Measurements from ENCODE around the gene HNRNPA3. TPM values are rescaled to one million over a fixed set of nuclear protein-coding genes. Genes with fewer than 3 reads are reported as not detected.

HNRNPA3 gene
- polyA plus RNA-seq, 1 of the 3 experiments (the other 2 are of a cell fraction) = 102 TPM

GRCh38 chr2:177164584-177165052 is 48.0 kb upstream of the HNRNPA3 start (continued):
- TF ChIP-seq CTCF (IDR thresholded peaks at IDR 0.05) (peak; percentile 100), IRF3 (IDR thresholded peaks at IDR 0.05; ENCODE audit: low read depth, low read length) (no peak), TAF1 (IDR thresholded peaks at IDR 0.05; ENCODE audit: borderline replicate concordance, low read depth, low read length) (peak; percentile 47; the same call in 1 of the 2 replicates), FOXM1 (IDR thresholded peaks at IDR 0.05; ENCODE audit: low read depth) (no peak), CHD2 (IDR thresholded peaks at IDR 0.05; ENCODE audit: low read length, partially characterized antibody) (peak; percentile 60), RXRA (IDR thresholded peaks at IDR 0.05; ENCODE audit: borderline replicate concordance, low read depth) (no peak), EZH2phosphoT487 (IDR thresholded peaks at IDR 0.05; ENCODE audit: borderline replicate concordance, low read depth) (no peak), PBX3 (IDR thresholded peaks at IDR 0.05) (peak; percentile 21; the same call in 1 of the 2 replicates)

GRCh38 chr2:177165061-177165583 is 47.5 kb upstream of the HNRNPA3 start:
- Histone ChIP-seq H3K27ac (ENCODE audit: low read depth in 2 of 2, low read length in 1 of 2) (peak overlapping the region; percentile 39 to 43), H3K4me1 (ENCODE audit: control insufficient read depth in 1 of 2, insufficient read depth in 2 of 2, low read depth in 1 of 2, low read length in 1 of 2) (peaks cover 12 to 29% of the 10 kb centered on the region in 2 experiments; a peak in 3 of 4 replicates), H3F3A (replicated peaks; ENCODE audit: insufficient read depth) (peaks cover 10% of the 10 kb centered on the region), H3K9ac (peak overlapping the region; percentile 47; the same call in 1 of the 2 replicates), H3K9me2 (no peaks in the 10 kb centered on the region), H3K79me2 (ENCODE audit: insufficient read depth) (no peaks in the 10 kb centered on the region), H2AFZ (ENCODE audit: low read depth) (peak overlapping the region; percentile 94), H4K20me1 (ENCODE audit: insufficient read depth) (no peaks in the 10 kb centered on the region), H3K27me3 (ENCODE audit: insufficient read depth) (no peaks in the 10 kb centered on the region), H3K9me3 (no peaks in the 10 kb centered on the region), H3K36me3 (replicated peaks in 1 of 2; ENCODE audit: control insufficient read depth in 1 of 2, insufficient read depth in 2 of 2, low read length in 1 of 2) (no peaks in the 10 kb centered on the region), H3K4me2 (peak overlapping the region; percentile 63), H3K4me3 (ENCODE audit: low read depth in 2 of 2, low read length in 1 of 2) (no peak overlapping the region; a peak in 1 of 4 replicates)
- POLR2A ChIA-PET = interaction anchor here (0.6 to 2.2 kb wide), 4 partner anchors 47 to 201 kb away, joined by 3 to 11 read pairs (median 6); partner anchors contain the start of genes HNRNPA3 and NFE2L2
- no peak for DNase-seq
- CTCF ChIA-PET = interaction anchor here (0.5 to 6.9 kb wide), 113 partner anchors 10 to 1578 kb away, joined by 3 to 121 read pairs (median 5); partner anchors contain the start of genes AGPS, HNRNPA3 and NFE2L2
- WGBS (ENCODE audit: low lambda C conversion rate) = 72% methylated on average over 8 of the region's 8 CpGs
- TF ChIP-seq NRF1 (IDR thresholded peaks at IDR 0.05; ENCODE audit: low read depth, low read length) = no peak
- peak; percentile 8; the same call in 1 of the 2 replicates for TF ChIP-seq FOXJ3 (CRISPR knock-in tag; IDR thresholded peaks at IDR 0.05)
